A549 (cell line): ENCODE results near the gene PHYKPL. TPM values are rescaled to one million over a fixed set of nuclear protein-coding genes. Genes with fewer than 3 reads are reported as not detected.
"Not testable (repeated sequence)": the region's sequence is repeated elsewhere in the genome, so short reads cannot be mapped to it uniquely, and the experiment has no call there.

Experiments used
- ATAC-seq, 2 experiments: fragments of 200-7000 bp in 1 of 2; fragments of >200 bp in 1 of 2; cut with Nextera tagmentation in 1 of 2; cut with Tn5 transposase in 1 of 2; 3 replicates each; pipeline versions ENCODE4 v1.8.0 to v1.9.1; 2018 to 2020; ENCODE audit warnings: mild to moderate bottlenecking in 1 of 2, moderate library complexity in 1 of 2
- CTCF ChIA-PET: fragments of 300-600 bp; sonication (Branson Sonifier 250); formaldehyde crosslinking; extraction: SDS; loops from one replicate; lab custom pipeline; 2021; ENCODE audit warnings: antibody characterized with exemption, inconsistent platforms; lab: Yijun Ruan, JAX
- POLR2A ChIA-PET: fragments of 350-600 bp; formaldehyde crosslinking; extraction: SDS; loops from one replicate; lab custom pipeline; 2021; ENCODE audit warnings: antibody characterized with exemption, inconsistent platforms; lab: Yijun Ruan, JAX
- DNase-seq, 2 experiments: peaks; one replicate each; pipeline versions ENCODE4 v3.0.0 to v3.0.0-alpha.2; 2011 to 2016; ENCODE audit warnings: low read depth in 1 of 2, low spot score in 1 of 2
- FAIRE-seq: peaks from 2 replicates; lab custom pipeline; 2011; peaks lifted over from hg19 to GRCh38; lab: Jason Lieb, UNC
- H3K27ac ChIP-seq, 2 experiments: fragments of >200 bp; sonication (Bioruptor Twin); formaldehyde crosslinking; 3 replicates each; pipeline ENCODE4 v1.5.1; 2016 to 2017
- H3K4me1 ChIP-seq: fragments of >200 bp; sonication (Bioruptor Twin); formaldehyde crosslinking; 3 replicates; pipeline ENCODE4 v1.6.1; 2016
- H3K4me2 ChIP-seq: fragments of >200 bp; sonication (Bioruptor Twin); formaldehyde crosslinking; 3 replicates; pipeline ENCODE4 v1.6.1; 2016
- H3K4me3 ChIP-seq: fragments of >200 bp; sonication (Bioruptor Twin); formaldehyde crosslinking; 3 replicates; pipeline ENCODE4 v1.5.1; 2016
- H3K9me3 ChIP-seq: fragments of >200 bp; sonication (Bioruptor Twin); formaldehyde crosslinking; 3 replicates; pipeline ENCODE4 v1.6.1; 2016
- CHD2 ChIP-seq: fragments of 150-350 bp; IDR thresholded peaks from 2 replicates; pipeline ENCODE4 v1.6.1; 2014; ENCODE audit warnings: low read length; ENCODE audit not compliant: partially characterized antibody
- CHD4 ChIP-seq: fragments of 200-600 bp; sonication (generic); IDR thresholded peaks from 2 replicates; pipeline ENCODE4 v1.6.1; 2016; ENCODE audit warnings: antibody characterized with exemption, mild to moderate bottlenecking, borderline replicate concordance
- EHF ChIP-seq: fragments of 250-450 bp; sonication (Bioruptor Pico); IDR thresholded peaks from 2 replicates; pipeline ENCODE4 v1.5.0; 2020; ENCODE audit warnings: mild to moderate bottlenecking
- EHMT2 ChIP-seq: fragments of 200-600 bp; sonication (generic); IDR thresholded peaks from 2 replicates; pipeline ENCODE4 v1.6.1; 2016; ENCODE audit warnings: antibody characterized with exemption, low read depth, mild to moderate bottlenecking, moderate library complexity
- FOSB ChIP-seq: fragments of 250-450 bp; sonication (Bioruptor Pico); IDR thresholded peaks from 2 replicates; pipeline ENCODE4 v1.5.0; 2020; ENCODE audit warnings: mild to moderate bottlenecking, moderate library complexity
- HEYL ChIP-seq: fragments of 250-450 bp; sonication (Bioruptor Pico); IDR thresholded peaks from 2 replicates; pipeline ENCODE4 v1.8.0; 2021; ENCODE audit warnings: mild to moderate bottlenecking, moderate library complexity
- HOXB5 ChIP-seq: fragments of 250-450 bp; sonication (Bioruptor Pico); IDR thresholded peaks from 2 replicates; pipeline ENCODE4 v1.5.0; 2020; ENCODE audit warnings: mild to moderate bottlenecking, moderate library complexity
- JUN ChIP-seq, 2 experiments: fragments of >200 bp; sonication (Bioruptor Twin); formaldehyde crosslinking; IDR thresholded peaks; 2 replicates in 1 of 2; 3 replicates in 1 of 2; pipeline ENCODE4 v1.6.1; 2016 to 2017
- KDM1A ChIP-seq: fragments of 200-600 bp; sonication (generic); IDR thresholded peaks from 2 replicates; pipeline ENCODE4 v1.6.1; 2016; ENCODE audit warnings: low read depth, mild to moderate bottlenecking
- KDM5A ChIP-seq: fragments of 200-600 bp; sonication (generic); IDR thresholded peaks from 2 replicates; pipeline ENCODE4 v1.6.1; 2016; ENCODE audit warnings: antibody characterized with exemption, mild to moderate bottlenecking
- MAZ ChIP-seq: fragments of 150-350 bp; IDR thresholded peaks from 2 replicates; pipeline ENCODE4 v1.6.1; 2014; ENCODE audit warnings: antibody characterized with exemption, low read depth, low read length, borderline replicate concordance
- PHF8 ChIP-seq: fragments of 200-600 bp; sonication (generic); IDR thresholded peaks from 2 replicates; pipeline ENCODE4 v1.6.1; 2016; ENCODE audit warnings: low read depth, mild to moderate bottlenecking, antibody characterized with exemption, moderate library complexity, borderline replicate concordance
- RAD21 ChIP-seq, 2 experiments: fragments of >200 bp in 1 of 2; sonication (Bioruptor Twin) in 1 of 2; formaldehyde crosslinking in 1 of 2; IDR thresholded peaks in 1 of 2; conservative IDR thresholded peaks in 1 of 2; 2 replicates in 1 of 2; 3 replicates in 1 of 2; pipeline ENCODE4 v1.6.1; 2012 to 2018; ENCODE audit warnings: inconsistent platforms in 1 of 2
- RFX5 ChIP-seq: fragments of 450-650 bp; IDR thresholded peaks from 2 replicates; pipeline ENCODE4 v1.7.1; 2014; ENCODE audit warnings: antibody characterized with exemption, mild to moderate bottlenecking, moderate library complexity
- RNF2 ChIP-seq: fragments of 200-600 bp; sonication (generic); IDR thresholded peaks from 2 replicates; pipeline ENCODE4 v1.6.1; 2016; ENCODE audit warnings: low read depth, mild to moderate bottlenecking, antibody characterized with exemption, moderate library complexity, borderline replicate concordance
- SREBF2 ChIP-seq: fragments of 450-650 bp; IDR thresholded peaks from 2 replicates; pipeline ENCODE4 v1.6.1; 2014; ENCODE audit warnings: mild to moderate bottlenecking, moderate library complexity
- TFCP2L1 ChIP-seq: fragments of 250-450 bp; sonication (Bioruptor Pico); IDR thresholded peaks from 2 replicates; pipeline ENCODE4 v1.5.0; 2021; ENCODE audit warnings: mild to moderate bottlenecking
- ZFP36 ChIP-seq: fragments of 450-650 bp; IDR thresholded peaks from 2 replicates; pipeline ENCODE4 v1.6.1; 2014; ENCODE audit warnings: borderline replicate concordance; ENCODE audit not compliant: partially characterized antibody
- ZNF302 ChIP-seq: fragments of 250-450 bp; sonication (Bioruptor Pico); IDR thresholded peaks from 2 replicates; pipeline ENCODE4 v1.9.0; 2021; ENCODE audit warnings: inconsistent platforms, mild to moderate bottlenecking, moderate library complexity
- WGBS: methylation state at CpG from one replicate; pipeline ENCODE4 v1.1.6; 2017; ENCODE audit errors: missing lambda C conversion rate; 5-methylcytosine and 5-hydroxymethylcytosine counted together
- polyA plus RNA-seq, 4 experiments: library from polyadenylated mRNA; depleted of rRNA in 3 of 4; stranded (reverse); fragments of >200 nt; fragmentation: RNase III in 1 of 4; extraction: RNeasy Plus Mini Kit Qiagen cat#74134 plus additional on column Dnase treatment in 1 of 4; gene quantifications; 2 replicates in 3 of 4; 3 replicates in 1 of 4; pipeline ENCODE4 v1.2.3, GENCODE V29; 2011 to 2017
- TF ChIP-seq, protein P1 (sequence below): IDR thresholded peaks from 2 replicates; pipeline ENCODE4 v1.6.1; 2012
- TF ChIP-seq, protein P2 (sequence below): fragments of 450-650 bp; IDR thresholded peaks from 2 replicates; pipeline ENCODE4 v1.6.1; 2014; ENCODE audit warnings: antibody characterized with exemption
- TF ChIP-seq, protein P3 (sequence below): fragments of >200 bp; sonication (Bioruptor Twin); formaldehyde crosslinking; IDR thresholded peaks from 2 replicates; pipeline ENCODE4 v1.6.1; 2016
- TF ChIP-seq, protein P4 (sequence below): fragments of >200 bp; sonication (Bioruptor Twin); formaldehyde crosslinking; IDR thresholded peaks from 3 replicates; pipeline ENCODE4 v1.6.1; 2016

Gene PHYKPL
- polyA plus RNA-seq, 2 of the 4 experiments (the other 2 are of a cell fraction): 13.0 to 21.9 TPM

DNA sequence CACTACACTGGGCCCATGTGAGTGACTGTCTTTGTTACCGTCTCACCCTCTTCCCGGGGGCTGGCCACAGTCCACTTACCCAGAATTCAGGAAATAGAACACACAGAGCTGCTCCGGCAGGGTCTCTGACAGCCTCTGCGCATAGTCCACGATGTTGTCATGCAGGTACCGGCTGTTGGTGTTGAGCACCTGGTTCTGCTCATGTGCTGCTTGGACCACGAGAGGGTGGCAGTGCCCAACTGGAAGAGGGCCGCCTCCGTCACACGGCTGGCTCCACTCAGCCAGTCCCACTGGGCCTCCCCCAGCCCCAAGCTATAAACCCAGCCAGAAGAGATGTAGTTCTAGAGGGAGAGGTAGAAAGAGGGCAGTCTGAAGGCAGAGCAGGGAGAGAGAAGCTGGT is 2.7 kb downstream of the PHYKPL start:
- Histone ChIP-seq H3K4me1 (peaks cover 18% of the 10 kb centered on the region), H3K27ac (no peak overlapping the region), H3K4me3 (no peak overlapping the region), H3K4me2 (no peak overlapping the region), H3K9me3 (no peaks in the 10 kb centered on the region)
- no peak for TF ChIP-seq RAD21 (conservative IDR thresholded peaks at IDR 0.05 in 1 of 2, IDR thresholded peaks at IDR 0.05 in 1 of 2)
- TF ChIP-seq JUN (IDR thresholded peaks at IDR 0.05): no peak
- TF ChIP-seq EHMT2: no peak
- TF ChIP-seq, protein P1, sequence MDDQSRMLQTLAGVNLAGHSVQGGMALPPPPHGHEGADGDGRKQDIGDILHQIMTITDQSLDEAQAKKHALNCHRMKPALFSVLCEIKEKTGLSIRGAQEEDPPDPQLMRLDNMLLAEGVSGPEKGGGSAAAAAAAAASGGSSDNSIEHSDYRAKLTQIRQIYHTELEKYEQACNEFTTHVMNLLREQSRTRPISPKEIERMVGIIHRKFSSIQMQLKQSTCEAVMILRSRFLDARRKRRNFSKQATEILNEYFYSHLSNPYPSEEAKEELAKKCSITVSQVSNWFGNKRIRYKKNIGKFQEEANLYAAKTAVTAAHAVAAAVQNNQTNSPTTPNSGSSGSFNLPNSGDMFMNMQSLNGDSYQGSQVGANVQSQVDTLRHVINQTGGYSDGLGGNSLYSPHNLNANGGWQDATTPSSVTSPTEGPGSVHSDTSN: no peak
- TF ChIP-seq HEYL (CRISPR knock-in tag): no peak
- 96% methylated on average over 7 of the region's 10 CpGs for WGBS
- no peak for ATAC-seq
- FAIRE-seq: no peak
- DNase-seq: no peak
- POLR2A ChIA-PET: no interaction called here
- CTCF ChIA-PET: interaction anchor here (1.2 kb wide), 1 partner anchor 15 kb away, joined by 3 read pairs; no protein-coding TSS in a partner anchor

DNA sequence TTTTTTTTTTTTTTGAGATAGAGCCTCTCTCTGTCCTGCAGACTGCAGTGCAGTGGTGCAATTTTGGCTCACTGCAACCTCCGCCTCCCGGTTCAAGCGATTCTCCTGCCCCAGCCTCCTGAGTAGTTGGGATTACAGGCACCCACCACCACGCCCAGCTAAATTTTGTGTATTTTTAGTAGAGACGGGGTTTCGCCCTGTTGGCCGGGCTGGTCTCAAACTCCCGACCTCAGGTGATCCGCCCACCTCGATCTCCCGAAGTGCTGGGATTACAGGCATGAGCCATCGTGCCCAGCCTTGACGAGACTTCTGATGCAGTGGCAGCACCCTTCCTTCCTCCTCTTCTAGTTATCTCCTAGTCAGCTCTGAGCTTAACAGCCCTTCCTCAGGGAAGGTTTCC is 3.5 kb downstream of the PHYKPL start:
- H3K9me3 ChIP-seq, FAIRE-seq, CTCF ChIA-PET, H3K4me3 ChIP-seq, H3K27ac ChIP-seq, ATAC-seq, DNase-seq, H3K4me2 ChIP-seq: not testable (repeated sequence)
- 88% methylated on average over 13 of the region's 13 CpGs for WGBS
- POLR2A ChIA-PET: interaction anchor here (1.4 kb wide), 1 partner anchor 25 kb away, joined by 4 read pairs; the partner anchor contains the start of gene HNRNPAB
- H3K4me1 ChIP-seq: peaks cover 18% of the 10 kb centered on the region

DNA sequence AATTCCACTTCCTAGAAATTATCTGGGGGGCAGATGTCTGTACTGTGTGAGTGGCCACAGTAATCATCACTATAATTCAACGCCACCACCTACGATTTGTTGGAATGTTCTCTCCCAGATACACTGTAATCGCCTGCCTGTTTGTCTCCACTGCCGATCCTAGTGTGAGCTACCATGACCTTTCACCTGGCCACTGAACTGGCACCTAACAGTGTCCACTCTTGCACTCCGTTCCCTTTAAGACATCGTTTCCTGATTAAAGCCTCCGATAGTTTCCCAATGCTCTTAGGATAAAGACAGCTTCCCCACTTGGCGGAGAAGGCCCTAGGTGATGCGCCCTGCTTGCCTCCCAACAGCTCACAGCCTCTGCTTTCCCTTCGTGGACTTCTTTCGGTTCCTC is 4.0 kb downstream of the PHYKPL start:
- H3K4me3 ChIP-seq: no peak overlapping the region
- FAIRE-seq (no peak), DNase-seq (no peak), ATAC-seq (no peak)
- 97% methylated on average over 11 of the region's 11 CpGs for WGBS
- CTCF ChIA-PET: no interaction called here
- H3K27ac ChIP-seq: no peak overlapping the region
- no peak overlapping the region for H3K4me2 ChIP-seq
- peaks cover 18% of the 10 kb centered on the region for H3K4me1 ChIP-seq
- TF ChIP-seq PHF8 (no peak), MAZ (no peak)
- POLR2A ChIA-PET: interaction anchor here (0.6 to 1.4 kb wide), 2 partner anchors 10 to 24 kb away, joined by 3 to 4 read pairs; partner anchors contain the start of gene HNRNPAB
- H3K9me3 ChIP-seq: no peaks in the 10 kb centered on the region

DNA sequence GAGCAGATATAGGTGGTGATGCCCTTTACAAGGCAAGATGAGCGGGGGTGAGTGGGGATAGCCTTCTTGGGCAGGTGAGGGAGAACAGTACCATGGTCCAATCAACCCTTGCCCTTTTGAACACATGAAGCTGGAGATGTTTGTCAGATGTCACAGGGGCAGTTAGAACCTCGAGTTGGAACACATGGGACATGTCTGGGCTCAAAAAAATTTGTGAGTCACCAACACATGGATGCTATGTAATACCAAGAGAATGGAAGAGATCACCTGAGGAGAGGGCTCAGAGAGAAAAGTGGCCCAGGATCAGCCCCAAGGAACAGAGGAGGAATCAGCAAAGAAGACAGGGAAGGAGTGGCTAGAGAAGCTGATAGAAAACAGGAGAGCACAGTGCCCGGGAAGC is 4.7 kb downstream of the PHYKPL start:
- Histone ChIP-seq H3K4me2 (no peak overlapping the region), H3K9me3 (no peaks in the 10 kb centered on the region)
- TF ChIP-seq, protein P2, sequence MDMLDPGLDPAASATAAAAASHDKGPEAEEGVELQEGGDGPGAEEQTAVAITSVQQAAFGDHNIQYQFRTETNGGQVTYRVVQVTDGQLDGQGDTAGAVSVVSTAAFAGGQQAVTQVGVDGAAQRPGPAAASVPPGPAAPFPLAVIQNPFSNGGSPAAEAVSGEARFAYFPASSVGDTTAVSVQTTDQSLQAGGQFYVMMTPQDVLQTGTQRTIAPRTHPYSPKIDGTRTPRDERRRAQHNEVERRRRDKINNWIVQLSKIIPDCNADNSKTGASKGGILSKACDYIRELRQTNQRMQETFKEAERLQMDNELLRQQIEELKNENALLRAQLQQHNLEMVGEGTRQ: no peak
- TF ChIP-seq ZFP36 (no peak), RNF2 (no peak), EHMT2 (no peak), ZNF302 (no peak), KDM5A (no peak), RAD21 (conservative IDR thresholded peaks at IDR 0.05 in 1 of 2, IDR thresholded peaks at IDR 0.05 in 1 of 2) (no peak), KDM1A (no peak), CHD2 (no peak), EHF (CRISPR knock-in tag) (no peak), TFCP2L1 (CRISPR knock-in tag) (no peak), HOXB5 (CRISPR knock-in tag) (no peak), RFX5 (no peak), FOSB (CRISPR knock-in tag) (no peak), CHD4 (no peak), SREBF2 (no peak)
- TF ChIP-seq, protein P3, sequence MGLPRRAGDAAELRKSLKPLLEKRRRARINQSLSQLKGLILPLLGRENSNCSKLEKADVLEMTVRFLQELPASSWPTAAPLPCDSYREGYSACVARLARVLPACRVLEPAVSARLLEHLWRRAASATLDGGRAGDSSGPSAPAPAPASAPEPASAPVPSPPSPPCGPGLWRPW: no peak
- TF ChIP-seq, protein P4, sequence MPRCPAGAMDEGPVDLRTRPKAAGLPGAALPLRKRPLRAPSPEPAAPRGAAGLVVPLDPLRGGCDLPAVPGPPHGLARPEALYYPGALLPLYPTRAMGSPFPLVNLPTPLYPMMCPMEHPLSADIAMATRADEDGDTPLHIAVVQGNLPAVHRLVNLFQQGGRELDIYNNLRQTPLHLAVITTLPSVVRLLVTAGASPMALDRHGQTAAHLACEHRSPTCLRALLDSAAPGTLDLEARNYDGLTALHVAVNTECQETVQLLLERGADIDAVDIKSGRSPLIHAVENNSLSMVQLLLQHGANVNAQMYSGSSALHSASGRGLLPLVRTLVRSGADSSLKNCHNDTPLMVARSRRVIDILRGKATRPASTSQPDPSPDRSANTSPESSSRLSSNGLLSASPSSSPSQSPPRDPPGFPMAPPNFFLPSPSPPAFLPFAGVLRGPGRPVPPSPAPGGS: no peak

More for the DNA sequence above, 4.7 kb downstream of the PHYKPL start:
- H3K4me1 ChIP-seq: peaks cover 16% of the 10 kb centered on the region
- ATAC-seq (no peak), DNase-seq (no peak), FAIRE-seq (no peak)
- POLR2A ChIA-PET: no interaction called here
- CTCF ChIA-PET: no interaction called here
- H3K4me3 ChIP-seq: no peak overlapping the region
- 84% methylated on average over 3 of the region's 3 CpGs for WGBS
- no peak overlapping the region for H3K27ac ChIP-seq
